ENCODE data around the gene EXO5.
A peak's percentile ranks its signal among the peaks of the same experiment; 100 is the strongest.
"Not testable (repeated sequence)": the region's sequence is repeated elsewhere in the genome, so short reads cannot be mapped to it uniquely, and the experiment has no call there.

The EXO5 gene

DNA sequence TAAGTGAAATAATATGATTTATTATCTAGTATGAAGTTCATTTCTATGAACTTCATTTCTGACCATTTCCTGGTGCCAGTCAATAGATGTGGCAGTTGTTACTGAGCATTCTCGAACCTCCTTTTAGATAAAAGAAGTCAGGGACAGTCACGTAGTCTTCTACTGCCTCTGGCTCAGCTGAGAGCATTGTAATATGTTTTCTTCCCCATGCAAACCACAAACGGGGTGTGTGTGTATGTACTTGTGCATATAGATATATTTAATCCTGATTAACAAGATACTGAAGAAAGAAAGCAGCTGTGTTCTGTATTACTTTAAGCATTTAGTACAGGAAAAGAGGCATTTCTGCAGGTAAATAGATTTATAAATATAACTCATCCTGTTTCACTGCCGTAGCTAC is 44.5 kb downstream of the EXO5 start:
- no peak for DNase-seq
- ATAC-seq: no peak

- not testable (repeated sequence) for DNase-seq, ATAC-seq
Observed at GRCh38 chr1:40554807-40555206, 46.2 kb downstream of the EXO5 start.

GRCh38 chr1:40556121-40556520 is 47.6 kb downstream of the EXO5 start:
- DNase-seq (no peak), ATAC-seq (no peak)

- not testable (repeated sequence) for DNase-seq, ATAC-seq
Observed at GRCh38 chr1:40558241-40558640, 49.7 kb downstream of the EXO5 start.

DNA sequence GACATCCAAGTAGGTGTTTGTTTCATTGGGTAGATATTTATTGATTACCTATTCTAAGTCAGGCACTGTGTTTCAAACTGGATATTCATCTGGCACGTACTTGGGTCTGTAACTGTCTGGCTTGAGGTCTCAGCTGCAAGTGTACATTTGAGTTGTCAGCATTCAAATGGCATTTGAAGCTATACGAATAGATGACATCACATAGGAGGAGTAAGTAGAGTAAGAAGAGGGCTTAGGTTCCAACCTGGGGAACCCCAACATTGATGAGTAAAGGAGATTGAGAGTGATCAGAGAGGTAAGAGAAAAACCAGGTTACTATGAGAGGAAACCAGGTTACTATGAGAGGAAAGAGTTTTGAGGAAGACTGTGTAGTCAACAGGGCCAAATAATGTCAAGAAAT is 53.6 kb downstream of the EXO5 start:
- no peak for DNase-seq
- ATAC-seq: peak; percentile 57

GRCh38 chr1:40563266-40563665 is 54.7 kb downstream of the EXO5 start:
- ATAC-seq (no peak), DNase-seq (no peak)

DNA sequence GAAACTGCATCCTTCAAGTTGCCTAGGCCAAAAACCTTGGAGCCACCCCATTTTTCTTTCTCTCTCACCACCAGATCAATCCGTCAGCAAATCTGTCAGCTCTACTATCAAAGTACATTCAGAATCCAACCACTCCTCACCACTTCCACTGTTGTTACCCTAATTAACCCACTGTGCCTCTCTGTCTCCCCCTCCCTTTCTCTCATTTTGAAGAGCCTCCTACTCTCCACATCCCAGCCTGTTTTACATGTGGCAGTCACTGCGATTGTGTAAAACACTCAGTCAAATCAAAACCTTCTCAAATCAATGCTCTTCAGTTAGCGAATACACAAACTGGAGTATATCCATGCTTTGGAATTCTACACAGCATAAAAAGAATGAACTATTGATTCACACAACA is 55.9 kb downstream of the EXO5 start:
- ATAC-seq (no peak), DNase-seq (no peak)

- ATAC-seq (no peak), DNase-seq (no peak)
Observed at GRCh38 chr1:40564913-40565312, 56.3 kb downstream of the EXO5 start.
